HEK293 (cell line): ENCODE results near the gene GBF1.

Experiments
- CTCF ChIA-PET: fragments of 350-600 bp; formaldehyde crosslinking; extraction: SDS; loops from one replicate; lab custom pipeline; 2021; ENCODE audit warnings: antibody characterized with exemption; lab: Yijun Ruan, JAX
- POLR2A ChIA-PET: fragments of 300-600 bp; formaldehyde crosslinking; extraction: SDS; loops from one replicate; lab custom pipeline; 2020; ENCODE audit warnings: antibody characterized with exemption, inconsistent platforms; lab: Yijun Ruan, JAX
- H3K27ac ChIP-seq: fragments of 200-500 bp; sonication (Bioruptor generic); 2 replicates; pipeline ENCODE4 v1.5.1; 2014; ENCODE audit warnings: low read depth, low read length, control low read depth, inconsistent platforms; ENCODE audit errors: extremely low read depth
- H3K36me3 ChIP-seq, 2 experiments: fragments of 200-500 bp in 1 of 2; sonication (Bioruptor generic) in 1 of 2; 1 replicate in 1 of 2; 2 replicates in 1 of 2; pipeline ENCODE4 v1.5.1; 2014 to 2017; ENCODE audit warnings: inconsistent platforms in 2 of 2, low read length in 2 of 2; ENCODE audit not compliant: control insufficient read depth in 2 of 2, insufficient read depth in 1 of 2
- H3K4me1 ChIP-seq: fragments of 200-500 bp; sonication (Bioruptor generic); 2 replicates; pipeline ENCODE4 v1.5.1; 2014; ENCODE audit warnings: mild to moderate bottlenecking, low read length, inconsistent platforms; ENCODE audit not compliant: control insufficient read depth, insufficient read depth
- H3K4me3 ChIP-seq: 2 replicates; pipeline ENCODE4 v1.5.1; 2011; ENCODE audit warnings: low read depth, mild to moderate bottlenecking, control low read depth, low read length, moderate library complexity
- H3K9me3 ChIP-seq: fragments of 200-500 bp; sonication (Bioruptor generic); 2 replicates; pipeline ENCODE4 v1.5.1; 2014; ENCODE audit warnings: low read depth, low read length, inconsistent platforms; ENCODE audit not compliant: control insufficient read depth, insufficient read depth
- IKZF3 ChIP-seq: fragments of 450-650 bp; IDR thresholded peaks from 2 replicates; pipeline ENCODE4 v1.5.0; 2018; ENCODE audit warnings: missing biosample characterization, mild to moderate bottlenecking, missing genetic modification characterization, moderate library complexity
- KLF17 ChIP-seq: fragments of 450-650 bp; formaldehyde crosslinking; IDR thresholded peaks from 2 replicates; pipeline ENCODE4 v1.5.1; 2016; ENCODE audit warnings: missing biosample characterization, missing genetic modification characterization
- PRDM2 ChIP-seq: fragments of 450-650 bp; formaldehyde crosslinking; IDR thresholded peaks from 2 replicates; pipeline ENCODE4 v1.5.1; 2016; ENCODE audit warnings: missing biosample characterization, missing genetic modification characterization, borderline replicate concordance
- SALL2 ChIP-seq: fragments of 450-650 bp; formaldehyde crosslinking; IDR thresholded peaks from 2 replicates; pipeline ENCODE4 v1.5.0; 2017; ENCODE audit warnings: missing biosample characterization, mild to moderate bottlenecking, missing genetic modification characterization, borderline replicate concordance
- TCF7L2 ChIP-seq: IDR thresholded peaks from 2 replicates; pipeline ENCODE4 v1.6.1; 2011; ENCODE audit warnings: low read depth, mild to moderate bottlenecking, inconsistent platforms, low read length, moderate library complexity, borderline replicate concordance
- ZBTB1 ChIP-seq: fragments of 450-650 bp; formaldehyde crosslinking; IDR thresholded peaks from 2 replicates; pipeline ENCODE4 v1.5.1; 2016; ENCODE audit warnings: missing biosample characterization, missing genetic modification characterization
- ZBTB26 ChIP-seq: fragments of 450-650 bp; formaldehyde crosslinking; optimal IDR thresholded peaks from 2 replicates; pipeline ENCODE3; 2016; ENCODE audit warnings: missing biosample characterization, mild to moderate bottlenecking, missing genetic modification characterization
- ZBTB48 ChIP-seq: fragments of 450-650 bp; formaldehyde crosslinking; IDR thresholded peaks from 2 replicates; pipeline ENCODE4 v1.5.1; 2016; ENCODE audit warnings: missing biosample characterization, missing genetic modification characterization
- ZBTB7A ChIP-seq: fragments of 450-650 bp; formaldehyde crosslinking; IDR thresholded peaks from 2 replicates; pipeline ENCODE4 v1.5.1; 2016; ENCODE audit warnings: low read depth, missing biosample characterization, missing genetic modification characterization
- ZNF140 ChIP-seq: fragments of 450-650 bp; formaldehyde crosslinking; IDR thresholded peaks from 2 replicates; pipeline ENCODE4 v1.5.1; 2016; ENCODE audit warnings: missing biosample characterization, missing genetic modification characterization
- ZNF239 ChIP-seq: fragments of 450-650 bp; formaldehyde crosslinking; IDR thresholded peaks from 2 replicates; pipeline ENCODE4 v1.5.1; 2016; ENCODE audit warnings: missing biosample characterization, missing genetic modification characterization
- ZNF362 ChIP-seq: fragments of 450-650 bp; formaldehyde crosslinking; IDR thresholded peaks from 2 replicates; pipeline ENCODE4 v1.5.1; 2016; ENCODE audit warnings: missing biosample characterization, missing genetic modification characterization
- ZNF423 ChIP-seq: fragments of 450-650 bp; formaldehyde crosslinking; IDR thresholded peaks from 2 replicates; pipeline ENCODE4 v1.5.1; 2016; ENCODE audit warnings: missing biosample characterization, missing genetic modification characterization
- ZNF514 ChIP-seq: fragments of 450-650 bp; formaldehyde crosslinking; IDR thresholded peaks from 2 replicates; pipeline ENCODE4 v1.5.1; 2016; ENCODE audit warnings: missing biosample characterization, missing genetic modification characterization
- ZNF558 ChIP-seq: fragments of 450-650 bp; formaldehyde crosslinking; IDR thresholded peaks from 2 replicates; pipeline ENCODE4 v1.5.1; 2016; ENCODE audit warnings: missing biosample characterization, missing genetic modification characterization
- ZNF571 ChIP-seq: fragments of 450-650 bp; formaldehyde crosslinking; IDR thresholded peaks from 2 replicates; pipeline ENCODE4 v1.5.0; 2017; ENCODE audit warnings: missing biosample characterization, missing genetic modification characterization
- ZNF621 ChIP-seq: fragments of 450-650 bp; formaldehyde crosslinking; IDR thresholded peaks from 2 replicates; pipeline ENCODE4 v1.5.1; 2017; ENCODE audit warnings: missing biosample characterization, missing genetic modification characterization
- ZNF707 ChIP-seq: fragments of 450-650 bp; formaldehyde crosslinking; IDR thresholded peaks from 2 replicates; pipeline ENCODE4 v1.5.1; 2016; ENCODE audit warnings: missing biosample characterization, missing genetic modification characterization
- ZNF792 ChIP-seq: fragments of 450-650 bp; formaldehyde crosslinking; IDR thresholded peaks from 2 replicates; pipeline ENCODE4 v1.5.1; 2016; ENCODE audit warnings: missing biosample characterization, missing genetic modification characterization
- ZSCAN23 ChIP-seq: fragments of 450-650 bp; formaldehyde crosslinking; IDR thresholded peaks from 2 replicates; pipeline ENCODE4 v1.5.1; 2016; ENCODE audit warnings: missing biosample characterization, missing genetic modification characterization

GBF1 gene

GRCh38 chr10:102283890-102284289 is 38.6 kb downstream of the GBF1 start (continued):
- TF ChIP-seq ZBTB48 (tag by site-specific recombination) = no peak
- TF ChIP-seq, all 188 proteins: peak for 0

GRCh38 chr10:102284531-102284930 is 39.2 kb downstream of the GBF1 start:
- Histone ChIP-seq H3K9me3 (no peaks in the 10 kb centered on the region), H3K27ac (no peak overlapping the region), H3K4me1 (peaks cover 13% of the 10 kb centered on the region; the same call in 1 of the 2 replicates), H3K4me3 (no peak overlapping the region), H3K36me3 (no peaks in the 10 kb centered on the region; a peak in 2 of 3 replicates)
- no peak for TF ChIP-seq IKZF3
- peak; percentile 70 for TF ChIP-seq ZNF558 (tag by site-specific recombination)
- no peak for TF ChIP-seq ZBTB26 (tag by site-specific recombination)
- no peak for TF ChIP-seq PRDM2 (tag by site-specific recombination)
- ChIA-PET POLR2A (no interaction called here), CTCF (interaction anchor here (1.1 to 1.9 kb wide), 2 partner anchors 67 to 115 kb away, joined by 4 to 5 read pairs; no protein-coding TSS in a partner anchor)

GRCh38 chr10:102285133-102285532 is 39.8 kb downstream of the GBF1 start:
- H3K4me3 ChIP-seq = no peak overlapping the region
- peaks cover 10% of the 10 kb centered on the region; the same call in 1 of the 2 replicates for H3K4me1 ChIP-seq
- CTCF ChIA-PET = interaction anchor here (1.1 to 1.9 kb wide), 2 partner anchors 67 to 115 kb away, joined by 4 to 5 read pairs; no protein-coding TSS in a partner anchor
- POLR2A ChIA-PET = no interaction called here
- H3K27ac ChIP-seq = no peak overlapping the region
- H3K36me3 ChIP-seq = no peaks in the 10 kb centered on the region; a peak in 2 of 3 replicates
- no peaks in the 10 kb centered on the region for H3K9me3 ChIP-seq
- TF ChIP-seq ZNF239 (tag by site-specific recombination) (no peak), ZNF571 (tag by site-specific recombination) (no peak), ZNF707 (tag by site-specific recombination) (no peak), ZNF362 (tag by site-specific recombination) (no peak), KLF17 (tag by site-specific recombination) (no peak), ZBTB7A (no peak), TCF7L2 (no peak), SALL2 (tag by site-specific recombination) (no peak), ZNF621 (no peak), ZNF792 (tag by site-specific recombination) (no peak), ZBTB1 (tag by site-specific recombination) (no peak), ZNF423 (tag by site-specific recombination) (no peak), ZNF140 (tag by site-specific recombination) (no peak), ZNF514 (tag by site-specific recombination) (no peak), ZSCAN23 (tag by site-specific recombination) (no peak)
